Uterus (tissue), 2 donors: Measurements from ENCODE around the gene ZBTB7C.

Experiments used
- CTCF ChIP-seq, 4 experiments: fragments of 200-600 bp in 2 of 4; fragments of 450-650 bp in 2 of 4; sonication (generic) in 2 of 4; IDR thresholded peaks; one replicate each; pipeline ENCODE4 v1.5.1; 2016 to 2019; ENCODE audit warnings: antibody characterized with exemption in 4 of 4, mild to moderate bottlenecking in 2 of 4, moderate library complexity in 1 of 4
- POLR2A ChIP-seq, 2 donors: fragments of 450-650 bp; IDR thresholded peaks; one replicate each; pipeline ENCODE4 v1.6.1; 2016; ENCODE audit warnings: antibody characterized with exemption in 2 of 2, mild to moderate bottlenecking in 1 of 2, moderate library complexity in 1 of 2

- TF ChIP-seq CTCF (IDR thresholded peaks at IDR 0.05) (no peak), POLR2A (IDR thresholded peaks at IDR 0.05) (no peak)
These were observed 190.0 kb downstream of the ZBTB7C start for GRCh38 chr18:48219037-48219809.
